HFF-Myc (cell line): ENCODE results near the gene UBE2Q2.

Experiments
- DNase-seq: peaks from one replicate; pipeline ENCODE4 v3.0.0-alpha.2; 2011; ENCODE audit warnings: low read depth; ENCODE audit errors: extremely low read depth
- H3K4me3 ChIP-seq: replicated peaks from 2 replicates; pipeline ENCODE4 v1.5.1; 2011; ENCODE audit warnings: low read depth, mild to moderate bottlenecking, control low read depth, low read length
- TF ChIP-seq, protein P1 (sequence below): IDR thresholded peaks from 2 replicates; pipeline ENCODE4 v1.5.1; 2012; ENCODE audit warnings: mild to moderate bottlenecking, low read depth, low read length, control low read depth; ENCODE audit errors: missing control alignments

Gene UBE2Q2

DNA sequence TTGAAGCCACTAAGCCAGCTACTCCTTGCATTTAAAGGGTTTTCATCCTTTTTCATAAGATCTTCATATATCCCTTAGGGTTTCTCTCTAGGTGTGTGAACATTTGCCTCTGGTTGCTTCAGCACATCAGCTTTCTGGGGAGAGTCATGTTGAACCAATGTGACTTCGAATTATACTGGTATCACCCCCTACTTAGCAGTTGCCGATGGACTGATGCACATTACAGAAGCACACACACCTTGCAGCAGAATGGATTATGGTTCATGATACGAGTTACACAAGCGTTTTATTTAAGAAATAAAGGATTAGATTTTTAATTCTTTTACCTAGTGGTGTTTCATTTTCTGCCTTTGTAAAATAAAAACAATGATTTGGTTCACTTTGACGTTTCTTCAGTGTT, 100.0 kb downstream of the UBE2Q2 start:
- H3K4me3 ChIP-seq = no peak overlapping the region
- no peak for DNase-seq
- TF ChIP-seq, protein P1, sequence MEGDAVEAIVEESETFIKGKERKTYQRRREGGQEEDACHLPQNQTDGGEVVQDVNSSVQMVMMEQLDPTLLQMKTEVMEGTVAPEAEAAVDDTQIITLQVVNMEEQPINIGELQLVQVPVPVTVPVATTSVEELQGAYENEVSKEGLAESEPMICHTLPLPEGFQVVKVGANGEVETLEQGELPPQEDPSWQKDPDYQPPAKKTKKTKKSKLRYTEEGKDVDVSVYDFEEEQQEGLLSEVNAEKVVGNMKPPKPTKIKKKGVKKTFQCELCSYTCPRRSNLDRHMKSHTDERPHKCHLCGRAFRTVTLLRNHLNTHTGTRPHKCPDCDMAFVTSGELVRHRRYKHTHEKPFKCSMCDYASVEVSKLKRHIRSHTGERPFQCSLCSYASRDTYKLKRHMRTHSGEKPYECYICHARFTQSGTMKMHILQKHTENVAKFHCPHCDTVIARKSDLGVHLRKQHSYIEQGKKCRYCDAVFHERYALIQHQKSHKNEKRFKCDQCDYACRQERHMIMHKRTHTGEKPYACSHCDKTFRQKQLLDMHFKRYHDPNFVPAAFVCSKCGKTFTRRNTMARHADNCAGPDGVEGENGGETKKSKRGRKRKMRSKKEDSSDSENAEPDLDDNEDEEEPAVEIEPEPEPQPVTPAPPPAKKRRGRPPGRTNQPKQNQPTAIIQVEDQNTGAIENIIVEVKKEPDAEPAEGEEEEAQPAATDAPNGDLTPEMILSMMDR = no peak

DNA sequence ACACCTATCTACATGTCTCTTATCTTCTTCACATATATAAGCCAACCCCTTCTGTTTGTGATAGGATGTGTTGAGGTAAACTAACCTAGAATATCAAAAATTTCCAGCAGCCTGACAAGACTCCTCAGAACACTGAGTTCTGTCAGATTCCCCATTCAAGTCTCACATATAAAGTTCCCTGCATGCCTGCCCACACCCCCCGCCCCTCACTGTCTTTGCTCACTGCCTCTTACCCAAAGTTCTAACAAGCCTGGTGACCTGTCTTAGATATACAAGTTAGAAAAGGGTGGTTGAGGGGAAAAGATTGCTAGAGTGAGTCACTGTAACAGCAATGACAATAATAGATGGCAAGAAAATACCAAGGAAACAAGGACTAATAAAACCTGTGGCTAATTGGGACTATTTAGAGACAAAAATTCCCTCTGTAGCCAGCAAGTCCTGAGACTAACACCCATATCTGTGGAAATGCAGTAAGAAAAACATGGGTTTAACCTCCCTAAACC, 100.5 kb downstream of the UBE2Q2 start:
- DNase-seq = no peak
- TF ChIP-seq, protein P1 = no peak
- H3K4me3 ChIP-seq = no peak overlapping the region

- TF ChIP-seq, protein P1 = no peak
- peak; percentile 21 for DNase-seq
- no peak overlapping the region for H3K4me3 ChIP-seq
Observed at GRCh38 chr15:75945953-75946352, 102.7 kb downstream of the UBE2Q2 start.

GRCh38 chr15:75947092-75947491, 103.8 kb downstream of the UBE2Q2 start:
- TF ChIP-seq, protein P1 = no peak
- no peak overlapping the region for H3K4me3 ChIP-seq
- DNase-seq = no peak

DNA sequence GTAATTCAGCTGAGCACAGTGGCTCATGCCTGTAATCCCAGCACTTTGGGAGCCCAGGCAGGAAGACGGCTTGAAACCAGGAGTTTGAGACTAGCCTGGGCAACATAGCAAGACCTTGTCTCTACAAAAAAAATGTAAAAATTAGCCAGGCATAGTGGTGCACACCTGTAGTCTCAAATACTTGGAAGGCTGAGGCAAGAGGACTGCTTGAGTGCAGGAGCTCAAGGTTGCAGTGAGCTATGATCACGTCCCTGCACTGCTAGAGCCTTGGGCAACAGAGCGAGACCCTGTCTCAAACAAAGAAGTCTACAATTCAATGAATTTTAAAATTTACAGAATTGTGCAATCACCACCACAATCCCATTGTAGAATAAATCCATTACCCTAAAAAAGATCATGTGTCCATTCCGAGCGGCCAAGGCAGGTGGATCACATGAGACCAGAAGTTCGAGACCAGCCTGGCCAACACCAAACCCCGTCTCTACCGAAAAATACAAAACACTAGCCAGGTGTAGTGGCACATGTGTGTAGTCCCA, 105.6 kb downstream of the UBE2Q2 start:
- H3K4me3 ChIP-seq = no peak overlapping the region
- no peak for DNase-seq
- TF ChIP-seq, protein P1 = no peak
